T-helper 1 cell treated with Interleukin-12 subunit alpha and Interleukin-12 subunit beta and Interleukin-4 antibody, amounts not matched to agents 30 ng/mL and 1 ng/mL, for 36 hours (primary cell): ENCODE results near the gene TMOD3. TPM values are rescaled to one million over a fixed set of nuclear protein-coding genes. Genes with fewer than 3 reads are reported as not detected.
"Not testable (repeated sequence)": the region's sequence is repeated elsewhere in the genome, so short reads cannot be mapped to it uniquely, and the experiment has no call there.

Experiments used
- intact Hi-C: fragments of 100-400 bp; cut with micrococcal nuclease; formaldehyde crosslinking; loops from one replicate; pipeline ENCODE4 v1.15.1; 2024
- total RNA-seq: library from RNA; stranded (reverse); gene quantifications from 2 replicates; pipeline ENCODE4 v1.2.3, GENCODE V29; 2022

Gene TMOD3
- total RNA-seq, 1 donor from 2014 or later: 63.9 TPM

DNA sequence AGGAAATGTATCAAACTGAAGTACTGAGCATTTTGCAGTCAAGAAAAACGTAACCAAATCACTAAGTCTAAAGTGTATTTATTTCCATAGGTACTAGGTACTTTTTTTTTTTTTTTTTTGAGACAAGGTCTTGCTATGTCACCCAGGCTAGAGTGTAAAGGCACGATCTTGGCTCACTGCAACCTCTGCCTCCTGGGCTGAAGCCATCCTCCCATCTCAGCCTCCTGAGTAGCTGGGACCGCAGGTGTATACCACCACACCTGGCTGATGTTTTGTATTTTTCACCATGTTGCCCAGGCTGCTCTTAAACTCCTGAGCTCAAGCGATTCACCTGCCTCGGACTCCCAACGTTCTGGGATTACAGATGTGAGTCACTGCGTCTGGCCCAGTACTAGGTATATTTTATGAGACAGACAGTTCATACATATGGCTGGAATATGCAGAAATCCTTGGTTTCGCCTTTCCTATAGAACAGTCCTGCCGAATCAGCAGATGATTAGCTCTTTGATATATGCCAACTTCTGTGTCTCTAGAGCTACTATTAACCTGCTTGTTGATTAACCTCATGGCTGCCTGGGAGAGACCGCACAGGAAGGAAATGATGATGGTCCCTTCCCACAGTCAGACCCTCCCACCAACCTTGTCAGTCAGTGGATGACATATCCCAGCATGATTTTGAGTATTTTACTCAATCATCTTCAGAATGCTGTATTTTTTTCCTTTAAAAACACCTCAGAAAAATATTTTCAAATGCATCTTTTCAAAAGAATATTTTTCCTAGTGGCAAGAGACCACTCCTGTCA is 32.3 kb downstream of the TMOD3 start:
- intact Hi-C loops: loop anchor here (1.0 kb wide), 1 partner anchor 31 kb away; no protein-coding TSS in a partner anchor

DNA sequence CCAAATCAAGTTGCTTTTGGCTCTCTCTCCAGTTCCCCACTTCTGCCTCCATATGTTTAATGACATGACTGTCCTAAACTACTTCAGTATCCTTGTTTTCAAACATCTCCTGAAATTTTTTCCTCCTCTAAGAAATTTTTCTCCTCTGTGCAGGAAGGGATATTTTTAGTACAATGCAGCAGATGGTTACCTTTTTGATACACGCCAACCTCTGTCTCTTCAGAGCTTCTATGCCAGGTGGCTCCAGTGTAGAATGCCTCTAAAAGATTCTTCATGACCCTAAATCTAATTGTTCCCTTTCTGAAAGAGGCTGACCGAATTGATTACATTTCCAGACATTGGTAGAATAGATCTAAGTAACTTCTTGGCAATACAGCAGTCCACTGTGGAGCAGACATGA is 33.7 kb downstream of the TMOD3 start:
- intact Hi-C loops: no loop called here

DNA sequence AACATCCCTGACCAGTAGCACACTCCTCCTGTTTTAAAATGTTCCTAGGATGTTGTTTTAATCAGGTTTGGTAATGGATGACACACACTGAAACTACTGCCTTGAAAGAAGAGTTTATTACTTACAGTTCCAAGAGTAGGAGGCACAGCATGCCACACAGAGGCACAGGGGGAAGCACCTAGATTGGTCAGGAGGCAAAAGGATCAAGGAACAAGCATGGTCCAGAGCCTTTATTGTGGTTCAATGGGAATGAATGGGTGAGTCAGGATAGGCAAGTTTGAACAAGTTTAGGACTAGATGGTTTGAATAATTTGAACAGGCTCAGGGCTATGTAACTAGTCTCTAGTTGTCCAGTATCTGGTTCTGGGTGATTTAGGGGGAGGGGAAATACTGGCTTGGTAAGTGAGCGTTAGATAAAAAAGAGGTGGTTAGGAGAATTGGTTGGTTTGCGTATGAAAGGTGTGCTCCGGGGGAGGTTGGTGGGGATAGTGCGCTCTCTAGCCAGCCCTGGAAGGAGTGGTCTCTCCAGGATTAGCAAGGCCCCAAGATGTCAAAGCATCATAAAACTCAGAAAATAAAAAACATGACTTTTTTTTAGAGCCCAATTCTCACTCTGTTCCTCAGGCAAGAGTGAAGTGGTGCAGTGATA is 35.1 kb downstream of the TMOD3 start:
- intact Hi-C loops: no loop called here

DNA sequence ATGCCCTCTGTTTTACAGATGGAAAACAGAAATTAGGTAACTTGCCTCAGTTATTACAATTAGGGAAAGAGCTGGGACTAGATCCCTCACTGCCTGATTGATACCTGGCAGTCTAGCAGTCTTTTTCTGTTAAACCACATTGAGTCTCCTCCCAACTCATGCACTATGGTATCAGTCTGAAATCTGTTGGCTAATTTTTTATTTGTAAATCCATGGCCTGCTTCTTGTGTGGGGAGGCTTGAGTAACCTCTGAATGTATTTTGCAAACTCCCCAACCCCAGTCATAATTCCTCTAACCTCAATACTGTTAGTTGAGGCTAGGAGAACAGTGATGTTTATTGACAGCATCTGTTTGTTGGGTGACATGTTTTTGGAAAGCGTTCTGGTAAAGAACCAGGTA is 35.9 kb downstream of the TMOD3 start:
- intact Hi-C loops: no loop called here

DNA sequence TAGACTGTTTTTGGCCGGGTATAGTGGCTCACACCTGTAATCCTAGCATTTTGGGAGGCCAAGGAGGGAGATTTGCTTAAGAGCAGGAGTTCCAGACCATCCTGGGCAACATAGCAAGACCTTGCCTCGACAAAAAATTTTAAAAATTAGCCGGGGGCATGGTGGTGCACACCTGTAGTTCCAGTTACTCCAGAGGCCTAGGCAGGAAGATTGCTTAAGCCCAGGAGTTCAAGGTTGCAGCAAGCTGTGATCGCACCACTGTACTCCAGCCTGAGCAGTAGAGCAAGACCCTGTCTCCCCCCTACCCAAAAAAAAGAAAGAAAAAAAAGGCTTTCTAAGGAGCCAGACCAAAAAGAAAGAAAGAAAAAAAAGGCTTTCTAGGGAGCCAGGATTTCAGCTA is 36.7 kb downstream of the TMOD3 start:
- intact Hi-C loops: no loop called here

DNA sequence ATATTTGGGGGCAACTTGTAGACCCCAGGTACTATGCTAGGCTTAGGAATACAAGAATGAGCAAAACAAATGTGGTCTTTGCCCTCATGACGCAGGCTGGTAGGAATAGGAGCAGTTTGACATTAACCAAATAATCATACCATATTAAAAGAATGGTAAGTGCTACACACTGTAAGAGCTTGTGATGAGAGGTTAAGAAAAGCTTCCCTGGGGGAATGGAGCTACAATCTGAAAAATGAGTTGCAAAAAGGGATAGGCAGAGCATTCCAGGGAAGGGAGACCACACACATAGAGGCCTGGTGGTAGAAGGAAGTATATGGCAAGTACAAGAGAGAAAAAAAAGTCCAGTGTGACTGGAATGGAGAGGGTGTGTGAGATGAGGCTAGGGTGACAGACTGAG is 37.3 kb downstream of the TMOD3 start:
- intact Hi-C loops: no loop called here

DNA sequence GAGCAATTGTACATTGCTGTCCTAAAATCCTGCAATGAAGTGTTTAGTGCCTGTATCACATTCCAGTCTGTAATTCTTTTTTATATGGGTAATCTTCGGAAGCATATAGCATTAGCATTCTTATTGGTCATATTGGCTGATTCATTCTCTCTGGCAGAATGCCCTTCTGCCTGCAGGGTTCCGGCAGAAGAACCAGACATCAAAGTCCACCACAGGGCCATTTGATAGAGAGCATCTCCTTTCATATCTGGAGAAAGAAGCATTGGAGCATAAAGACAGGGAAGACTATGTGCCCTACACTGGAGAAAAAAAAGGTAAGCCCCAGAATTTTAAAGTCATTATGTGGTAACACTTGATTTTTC is 39.6 kb downstream of the TMOD3 start:
- intact Hi-C loops: no loop called here

DNA sequence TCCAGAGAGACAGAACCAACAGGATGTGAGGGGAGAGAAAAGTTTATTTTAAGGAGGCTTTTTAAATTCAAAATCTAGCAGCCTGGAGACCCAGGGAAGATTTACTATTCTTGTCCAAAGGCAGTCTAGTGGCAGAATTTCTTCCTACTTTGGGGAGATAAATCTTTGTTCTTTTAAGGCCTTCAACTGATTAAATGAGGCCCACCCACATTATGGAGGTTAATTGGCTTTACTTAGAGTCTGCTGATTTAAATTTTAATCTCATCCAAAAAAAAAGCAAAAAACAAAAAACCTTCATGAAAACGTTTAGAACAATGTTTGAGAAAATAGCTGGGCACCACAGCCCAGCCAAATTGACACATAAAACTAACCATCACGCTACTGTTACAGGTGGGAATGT is 41.3 kb downstream of the TMOD3 start:
- intact Hi-C loops: no loop called here

DNA sequence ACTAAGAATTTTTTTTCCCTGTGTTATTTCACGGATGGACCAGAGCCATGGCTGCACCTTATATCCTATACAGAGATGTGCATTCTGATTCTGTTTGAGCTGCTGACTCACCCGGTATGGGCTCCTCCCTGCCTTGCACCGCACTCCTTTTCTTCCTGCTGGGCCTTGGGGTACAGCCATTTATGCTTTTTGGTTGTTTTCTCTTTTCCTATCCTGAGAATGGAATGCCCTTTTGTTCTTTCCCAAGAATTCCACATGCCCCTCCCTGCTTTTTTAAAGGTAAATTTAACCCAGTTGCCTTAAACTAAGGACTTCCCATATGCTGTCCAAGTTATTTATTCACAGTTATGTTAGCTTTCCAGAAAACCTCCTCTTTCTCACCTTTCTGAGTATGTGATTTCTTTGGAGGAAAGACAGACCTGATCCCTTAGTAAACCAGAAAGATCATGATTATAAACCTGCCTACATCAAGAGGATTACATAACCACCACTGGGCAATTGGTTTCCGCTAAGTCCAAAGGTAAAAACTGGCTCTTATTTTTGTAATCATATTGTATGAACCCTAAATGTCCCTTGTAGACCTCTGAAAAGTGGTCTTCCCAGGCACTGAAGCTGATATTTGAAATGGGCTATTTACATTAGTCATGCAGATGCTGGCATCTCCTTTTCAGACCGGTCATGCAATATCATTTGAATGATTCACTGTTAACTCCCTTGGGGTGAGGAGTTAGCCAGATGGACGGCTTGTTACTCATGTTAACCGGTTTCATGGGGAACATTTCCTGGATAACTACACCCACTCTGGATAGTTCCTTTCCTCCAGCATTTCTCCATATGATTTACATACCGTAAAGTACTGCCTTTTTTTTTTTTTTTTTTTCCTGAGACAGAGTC is 45.5 kb downstream of the TMOD3 start:
- intact Hi-C loops: no loop called here

DNA sequence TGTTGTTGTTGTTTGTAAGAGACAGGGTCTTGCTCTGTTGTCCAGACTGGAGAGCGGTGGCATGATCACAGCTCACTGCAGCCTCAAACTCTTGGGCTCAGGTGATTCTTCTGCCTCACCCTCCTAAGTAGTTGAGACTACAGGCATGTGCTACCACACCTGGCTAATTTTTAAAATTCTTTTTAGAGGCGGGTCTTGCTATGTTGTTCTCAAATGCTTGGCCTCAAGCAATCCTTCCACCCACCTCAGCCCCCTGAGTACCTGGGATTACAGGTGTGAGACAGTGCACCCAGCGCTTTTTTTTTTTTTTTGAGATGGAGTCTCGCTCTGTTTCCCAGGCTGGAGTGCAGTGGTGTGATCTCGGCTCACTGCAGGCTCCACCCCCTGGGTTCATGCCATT is 46.7 kb downstream of the TMOD3 start:
- intact Hi-C loops: no loop called here

DNA sequence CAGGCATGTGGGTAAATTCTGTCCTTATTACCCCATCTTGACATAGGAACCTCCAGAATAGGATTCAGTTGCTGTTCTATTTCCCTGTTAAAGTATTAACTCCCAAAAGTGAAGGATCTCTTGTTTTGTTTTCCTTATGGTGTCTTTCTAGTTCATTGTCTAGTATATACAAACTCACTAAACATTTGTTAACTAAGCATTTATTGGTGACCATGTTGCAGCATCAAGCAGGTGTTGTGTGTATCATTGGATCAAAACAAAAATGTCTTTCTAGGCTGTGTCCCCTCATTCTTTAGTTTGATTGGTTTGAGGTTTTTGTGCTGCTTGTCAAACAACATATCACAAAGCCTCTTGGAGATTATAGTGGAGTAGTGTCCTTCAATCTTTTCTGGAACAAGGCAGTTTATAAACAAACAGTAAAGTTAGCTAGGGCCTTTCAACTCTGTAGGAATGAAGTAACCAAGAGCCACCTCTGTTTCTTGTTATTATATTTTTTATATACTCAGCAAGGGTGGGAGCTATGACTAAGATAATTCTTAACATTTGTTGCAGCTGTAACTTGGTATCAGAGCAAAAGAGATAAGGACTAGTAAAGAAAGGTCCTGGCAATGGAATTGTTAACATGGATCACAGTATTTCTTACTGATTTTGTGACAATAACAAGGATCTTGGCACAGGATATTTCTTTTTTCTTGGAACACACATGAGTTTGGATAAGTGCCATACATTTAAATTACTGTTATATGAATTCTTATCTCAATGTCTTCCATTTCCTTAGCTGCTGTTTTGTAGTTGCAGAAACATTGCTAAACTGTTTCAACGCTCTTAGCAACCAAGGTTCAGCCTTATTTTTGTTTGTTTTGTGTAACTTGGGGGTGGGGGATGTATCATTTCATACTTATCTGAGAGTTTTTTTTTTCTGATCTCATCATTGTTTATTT is 49.3 kb downstream of the TMOD3 start:
- intact Hi-C loops: no loop called here

DNA sequence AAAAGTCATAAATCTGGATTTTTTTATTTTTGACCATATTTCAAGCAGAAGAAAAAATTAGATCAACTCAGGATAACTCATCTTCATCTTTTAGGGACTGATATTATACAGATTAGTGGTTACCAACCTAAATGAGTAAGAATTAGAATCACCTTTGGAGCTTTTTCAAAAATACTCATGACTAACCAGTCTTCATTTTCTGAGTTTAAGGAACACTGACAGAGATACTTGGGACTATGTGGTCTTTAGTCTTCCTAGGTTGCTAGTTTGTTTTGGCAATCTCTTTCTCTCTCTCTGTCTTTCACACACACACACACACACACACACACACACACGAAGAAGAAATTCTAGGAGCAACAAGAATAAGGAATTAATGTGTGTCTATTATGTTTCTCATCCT is 50.1 kb downstream of the TMOD3 start:
- intact Hi-C loops: no loop called here

DNA sequence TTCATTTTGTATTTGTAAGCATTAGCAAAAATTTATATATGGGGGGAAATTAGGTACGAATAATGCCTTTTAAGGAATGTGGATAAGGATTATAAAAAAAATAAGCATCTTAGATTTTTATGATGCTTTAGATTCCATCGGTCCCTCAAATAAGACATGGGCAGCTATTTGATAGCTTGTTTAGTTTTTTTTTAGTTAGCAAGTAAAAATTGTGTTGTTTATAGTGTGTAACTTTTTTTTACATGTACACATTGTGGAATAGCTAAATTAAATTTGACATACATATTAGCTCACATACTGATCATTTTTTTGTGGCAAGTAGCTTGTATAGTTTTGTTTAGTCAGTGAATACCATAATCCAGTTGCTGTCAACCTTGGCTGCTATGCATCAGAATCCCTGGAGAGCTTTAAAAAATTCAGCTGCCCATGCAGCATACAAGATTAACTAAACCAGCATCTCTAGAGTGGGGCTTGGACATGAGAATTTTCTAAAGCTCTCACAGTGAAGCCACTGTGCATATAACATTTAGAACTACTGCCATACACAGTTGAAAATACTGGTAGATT is 53.9 kb downstream of the TMOD3 start:
- intact Hi-C loops: no loop called here

DNA sequence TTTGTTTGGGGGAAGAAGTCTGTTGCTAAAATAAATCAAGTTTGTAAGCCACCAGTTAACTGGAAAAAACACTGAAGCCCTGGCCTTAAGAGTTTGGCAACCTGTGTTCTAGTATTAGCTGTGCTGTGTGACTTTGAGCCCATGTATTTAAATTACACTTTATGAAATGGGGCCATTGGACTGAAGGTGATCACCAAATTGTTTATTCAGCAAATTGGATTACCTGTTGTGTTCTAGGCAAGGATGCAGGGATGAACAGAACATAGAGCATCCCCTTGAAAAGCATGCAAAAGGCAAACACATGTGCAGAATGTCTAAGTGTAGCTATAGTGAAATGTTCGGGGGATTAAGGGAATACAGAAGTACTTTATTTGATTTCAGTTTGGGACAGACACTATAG is 54.6 kb downstream of the TMOD3 start:
- intact Hi-C loops: no loop called here

DNA sequence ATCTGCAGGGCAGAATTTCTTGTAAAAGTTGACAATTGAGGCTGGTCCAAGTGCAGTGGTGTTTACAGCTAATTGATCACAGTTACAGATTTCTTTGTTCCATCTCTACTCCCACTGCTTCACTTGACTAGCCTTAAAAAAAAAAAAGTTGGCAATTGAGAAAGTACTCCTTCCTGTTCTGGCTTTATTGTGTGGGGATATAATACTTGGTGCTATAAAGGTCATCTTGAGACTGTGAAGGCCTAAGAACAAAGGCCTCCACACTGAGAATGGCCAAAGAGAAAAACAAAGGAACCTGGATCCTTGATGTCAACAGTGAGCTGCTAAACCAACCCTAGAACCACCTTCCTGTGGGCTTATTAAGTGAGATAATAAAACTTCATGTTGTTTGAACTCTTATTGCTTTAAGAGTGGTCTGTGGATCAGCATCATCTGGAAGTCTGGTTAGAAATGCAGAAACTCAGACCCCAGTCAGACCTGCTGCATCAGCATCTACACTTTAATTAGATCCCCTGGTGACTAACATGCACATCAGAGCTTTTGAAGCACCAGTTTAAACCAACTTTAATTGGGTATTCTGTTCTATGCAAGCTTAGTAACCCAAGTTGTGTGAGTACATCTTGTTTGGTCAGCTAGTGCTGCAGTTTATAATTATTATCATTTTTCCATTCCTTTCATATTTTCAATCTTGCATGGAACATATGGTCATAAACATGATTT is 55.2 kb downstream of the TMOD3 start:
- intact Hi-C loops: no loop called here

DNA sequence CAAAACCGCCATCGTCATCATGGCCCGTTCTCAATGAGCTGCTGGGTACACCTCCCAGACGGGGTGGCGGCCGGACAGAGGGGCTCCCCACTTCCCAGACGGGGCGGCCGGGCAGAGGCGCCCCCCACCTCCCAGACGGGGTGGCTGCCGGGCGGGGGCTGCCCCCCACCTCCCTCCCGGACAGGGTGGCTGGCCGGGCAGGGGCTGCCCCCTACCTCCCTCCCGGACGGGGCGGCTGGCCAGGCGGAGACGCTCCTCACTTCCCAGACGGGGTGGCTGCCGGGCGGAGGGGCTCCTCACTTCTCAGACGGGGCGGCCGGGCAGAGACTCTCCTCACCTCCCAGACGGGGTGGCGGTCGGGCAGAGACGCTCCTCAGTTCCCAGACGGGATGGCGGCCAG is 56.3 kb downstream of the TMOD3 start:
- intact Hi-C loops: not testable (repeated sequence)

DNA sequence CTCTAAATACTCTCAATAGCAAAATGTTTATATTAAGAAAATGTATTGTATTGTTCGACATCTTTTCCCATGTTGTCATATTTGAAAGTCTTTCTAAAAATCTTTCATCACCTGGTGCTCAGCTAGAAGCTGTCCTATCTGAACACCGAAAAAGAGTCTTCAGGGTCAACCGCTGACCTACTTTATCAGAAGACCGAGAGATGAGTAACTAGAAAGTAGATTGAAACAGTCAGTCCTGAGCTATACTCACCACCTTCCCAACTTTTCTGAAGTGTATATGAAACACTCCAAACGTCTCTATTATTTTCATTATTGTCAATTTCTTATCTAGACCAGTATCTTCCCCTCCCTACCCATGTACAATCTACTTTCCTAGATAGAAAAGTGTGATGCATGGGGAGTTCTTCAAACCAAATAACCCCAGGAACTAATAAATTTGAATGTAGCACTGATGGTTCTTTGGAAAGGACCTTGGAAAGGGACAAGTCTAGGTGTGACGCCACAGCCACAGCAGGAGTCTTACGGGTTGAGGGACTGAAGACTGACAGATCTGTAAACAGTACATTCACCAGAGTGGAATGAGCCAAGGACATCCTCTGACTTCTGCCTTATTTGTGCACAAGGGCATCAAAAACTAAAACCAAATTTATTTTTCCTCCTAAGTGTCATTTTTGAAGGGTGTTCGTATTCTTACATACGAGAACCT is 58.6 kb downstream of the TMOD3 start:
- intact Hi-C loops: loop anchor here (1.0 kb wide), 2 partner anchors 252 to 339 kb away; no protein-coding TSS in a partner anchor

DNA sequence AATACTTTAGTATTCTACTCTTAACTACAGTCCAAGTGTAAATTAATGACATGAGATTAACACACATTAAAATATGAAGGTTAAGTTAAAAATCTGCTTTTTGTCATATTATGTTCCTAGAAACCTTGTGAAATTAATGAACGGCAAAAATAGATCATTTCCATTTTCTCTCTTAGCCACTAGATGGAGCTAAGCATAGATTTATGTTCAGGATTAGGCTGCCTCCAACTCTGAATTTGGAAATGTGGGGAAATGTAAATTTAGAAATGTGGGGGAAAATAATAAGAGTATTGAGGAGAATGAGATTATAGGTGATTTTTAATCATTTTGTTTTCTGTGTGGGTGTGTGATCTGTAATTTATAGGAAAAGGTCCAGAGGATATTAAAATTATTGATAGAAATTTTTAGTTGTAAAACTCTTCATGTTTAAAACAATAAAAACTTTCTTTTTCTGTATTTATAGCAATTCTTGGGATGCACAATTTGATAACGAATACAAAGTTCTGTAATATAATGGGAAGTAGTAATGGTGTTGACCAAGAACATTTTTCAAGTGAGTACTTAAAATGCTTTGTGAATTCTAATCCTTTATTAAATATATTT is 59.2 kb downstream of the TMOD3 start:
- intact Hi-C loops: loop anchor here (1.0 kb wide), 2 partner anchors 252 to 339 kb away; no protein-coding TSS in a partner anchor

DNA sequence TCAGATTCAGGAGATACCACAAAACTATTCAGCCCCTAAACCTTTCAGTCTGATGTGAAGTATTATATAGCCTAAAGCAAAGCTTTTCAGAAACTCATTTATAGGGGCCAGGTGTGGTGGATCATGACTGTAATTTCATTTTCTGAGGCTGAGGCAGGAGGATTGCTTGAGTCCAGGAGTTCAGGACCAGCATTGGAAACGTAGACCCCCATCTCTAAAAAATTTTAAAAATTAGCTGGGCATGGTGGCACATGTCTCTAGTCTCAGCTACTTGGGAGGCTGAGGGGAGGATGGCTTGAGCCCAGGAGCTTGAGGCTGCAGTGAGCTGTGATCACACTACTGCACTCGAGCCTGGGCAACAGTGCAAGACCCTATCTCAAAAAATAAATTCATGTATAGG is 60.0 kb downstream of the TMOD3 start:
- intact Hi-C loops: no loop called here
